PFSK-1 (cell line): ENCODE measurements around the gene BACE2.

ENCODE experiments used
- FOXP2 ChIP-seq: optimal IDR thresholded peaks from 2 replicates; pipeline ENCODE3; 2011; ENCODE audit warnings: borderline replicate concordance, control low read depth, inconsistent platforms; ENCODE audit not compliant: insufficient read depth; ENCODE audit errors: extremely low read length, extremely low read depth
- POLR2AphosphoS5 ChIP-seq: IDR thresholded peaks from 2 replicates; pipeline ENCODE4 v1.6.1; 2012; ENCODE audit warnings: low read depth, mild to moderate bottlenecking, control low read depth, low read length, moderate library complexity
- SIN3A ChIP-seq: IDR thresholded peaks from 2 replicates; pipeline ENCODE4 v1.6.1; 2012; ENCODE audit warnings: mild to moderate bottlenecking, low read length, moderate library complexity, borderline replicate concordance; ENCODE audit not compliant: insufficient read depth
- TAF1 ChIP-seq: IDR thresholded peaks from 2 replicates; pipeline ENCODE4 v1.6.1; 2012; ENCODE audit warnings: low read length, control low read depth, borderline replicate concordance; ENCODE audit not compliant: insufficient read depth
- TF ChIP-seq, protein P1 (sequence below), 2 experiments: IDR thresholded peaks; 2 replicates each; pipeline versions ENCODE4 v1.6.1 to v1.8.0; 2011 to 2012; ENCODE audit warnings: low read depth in 2 of 2, low read length in 2 of 2, control low read depth in 1 of 2, inconsistent platforms in 1 of 2, mild to moderate bottlenecking in 1 of 2, moderate library complexity in 1 of 2; ENCODE audit not compliant: insufficient read depth in 1 of 2

Gene BACE2

DNA sequence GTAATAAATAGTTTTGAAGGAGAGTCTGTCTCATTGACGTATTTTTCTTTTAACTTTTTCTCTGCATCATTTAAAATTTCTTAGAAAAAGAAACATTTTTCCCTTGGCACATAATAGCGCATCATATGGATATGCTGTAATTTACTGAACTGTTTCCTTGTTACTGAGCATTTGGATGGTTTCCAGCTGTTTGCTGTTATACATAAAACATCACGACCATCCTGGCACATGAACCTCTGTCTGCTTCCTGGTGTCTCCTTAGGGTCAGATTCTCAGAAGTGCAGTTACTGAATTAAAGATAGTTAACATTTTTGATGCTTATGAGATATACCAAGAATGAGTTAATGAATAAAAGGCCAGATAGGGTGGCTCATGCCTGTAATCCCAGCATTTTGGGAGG, 67.2 kb downstream of the BACE2 start:
- TF ChIP-seq, protein P1, sequence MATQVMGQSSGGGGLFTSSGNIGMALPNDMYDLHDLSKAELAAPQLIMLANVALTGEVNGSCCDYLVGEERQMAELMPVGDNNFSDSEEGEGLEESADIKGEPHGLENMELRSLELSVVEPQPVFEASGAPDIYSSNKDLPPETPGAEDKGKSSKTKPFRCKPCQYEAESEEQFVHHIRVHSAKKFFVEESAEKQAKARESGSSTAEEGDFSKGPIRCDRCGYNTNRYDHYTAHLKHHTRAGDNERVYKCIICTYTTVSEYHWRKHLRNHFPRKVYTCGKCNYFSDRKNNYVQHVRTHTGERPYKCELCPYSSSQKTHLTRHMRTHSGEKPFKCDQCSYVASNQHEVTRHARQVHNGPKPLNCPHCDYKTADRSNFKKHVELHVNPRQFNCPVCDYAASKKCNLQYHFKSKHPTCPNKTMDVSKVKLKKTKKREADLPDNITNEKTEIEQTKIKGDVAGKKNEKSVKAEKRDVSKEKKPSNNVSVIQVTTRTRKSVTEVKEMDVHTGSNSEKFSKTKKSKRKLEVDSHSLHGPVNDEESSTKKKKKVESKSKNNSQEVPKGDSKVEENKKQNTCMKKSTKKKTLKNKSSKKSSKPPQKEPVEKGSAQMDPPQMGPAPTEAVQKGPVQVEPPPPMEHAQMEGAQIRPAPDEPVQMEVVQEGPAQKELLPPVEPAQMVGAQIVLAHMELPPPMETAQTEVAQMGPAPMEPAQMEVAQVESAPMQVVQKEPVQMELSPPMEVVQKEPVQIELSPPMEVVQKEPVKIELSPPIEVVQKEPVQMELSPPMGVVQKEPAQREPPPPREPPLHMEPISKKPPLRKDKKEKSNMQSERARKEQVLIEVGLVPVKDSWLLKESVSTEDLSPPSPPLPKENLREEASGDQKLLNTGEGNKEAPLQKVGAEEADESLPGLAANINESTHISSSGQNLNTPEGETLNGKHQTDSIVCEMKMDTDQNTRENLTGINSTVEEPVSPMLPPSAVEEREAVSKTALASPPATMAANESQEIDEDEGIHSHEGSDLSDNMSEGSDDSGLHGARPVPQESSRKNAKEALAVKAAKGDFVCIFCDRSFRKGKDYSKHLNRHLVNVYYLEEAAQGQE (IDR thresholded peaks at IDR 0.05; ENCODE audit: insufficient read depth in 1 of 2, low read depth in 2 of 2, low read length in 2 of 2): no peak
- TF ChIP-seq POLR2AphosphoS5 (no peak), SIN3A (no peak), FOXP2 (no peak), TAF1 (no peak)

DNA sequence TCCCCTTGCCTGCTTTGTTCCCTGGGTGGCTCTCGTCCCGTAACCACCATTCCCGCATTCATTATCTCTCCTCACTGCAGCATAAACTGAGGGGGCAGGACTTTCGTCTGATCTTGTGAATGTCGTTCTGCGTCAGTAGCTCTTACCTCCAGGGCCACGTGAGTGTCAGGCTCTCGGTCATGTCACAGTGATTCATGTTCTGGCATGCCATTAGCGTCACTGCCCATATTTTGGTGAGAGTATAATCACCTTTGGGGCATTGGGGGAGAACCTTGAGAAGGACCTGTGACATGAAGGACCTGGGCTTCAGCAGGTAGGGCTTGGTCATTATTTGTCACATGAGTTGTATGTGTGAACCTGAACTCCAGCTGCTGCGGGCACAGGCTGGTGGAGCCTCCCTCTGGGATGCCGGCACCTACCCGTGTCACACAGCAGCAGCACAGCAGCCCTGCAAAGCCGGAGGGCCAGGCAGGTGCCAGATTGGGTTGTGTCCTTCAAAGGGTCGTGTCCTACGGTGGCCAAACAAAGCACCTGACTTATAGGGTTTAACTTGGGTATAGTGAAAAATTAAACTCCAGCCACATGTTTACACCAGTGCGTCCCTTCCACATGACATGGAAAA, 68.5 kb downstream of the BACE2 start:
- TF ChIP-seq FOXP2: no peak

DNA sequence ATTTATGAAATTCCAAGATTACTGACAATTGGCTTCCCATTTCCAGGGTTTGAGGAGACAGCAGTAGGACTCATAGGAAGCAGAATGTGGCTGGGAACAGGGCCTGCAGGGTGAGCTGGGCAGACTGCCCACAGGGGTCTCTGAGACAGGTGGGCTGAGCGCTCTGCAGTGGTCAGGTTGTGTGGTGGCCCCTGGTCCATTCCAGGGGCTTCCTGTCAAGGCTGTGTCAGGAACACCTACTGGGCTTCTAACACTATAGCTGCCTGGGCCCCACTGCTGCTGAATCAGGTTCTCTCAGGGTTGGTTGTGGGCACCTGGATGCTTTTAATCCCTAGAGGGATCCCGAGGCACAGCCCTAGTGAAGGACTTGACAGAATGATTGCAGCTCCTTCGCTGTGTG, 72.1 kb downstream of the BACE2 start:
- TF ChIP-seq, protein P1 (IDR thresholded peaks at IDR 0.05; ENCODE audit: insufficient read depth in 1 of 2, low read depth in 2 of 2, low read length in 2 of 2): no peak
- TF ChIP-seq POLR2AphosphoS5 (no peak), SIN3A (no peak), FOXP2 (no peak), TAF1 (no peak)

DNA sequence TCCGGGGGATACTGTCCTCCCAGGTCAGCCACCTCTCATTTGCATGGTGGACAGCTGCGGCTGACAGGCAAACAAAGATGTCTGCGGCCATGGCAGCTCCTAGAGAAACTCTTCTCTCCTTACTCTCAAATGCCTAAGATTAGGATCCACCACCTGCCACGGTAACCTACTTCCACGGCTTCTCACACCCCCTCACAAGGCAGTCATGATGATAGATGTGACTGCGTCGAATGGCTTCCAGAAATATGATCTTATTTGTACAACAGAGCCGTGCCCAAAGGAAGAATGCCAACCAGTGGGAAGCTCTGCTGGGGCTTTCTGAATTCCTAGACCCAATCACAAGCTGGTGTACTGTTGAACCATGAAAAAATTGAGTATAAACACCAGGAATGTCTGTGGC, 73.4 kb downstream of the BACE2 start:
- TF ChIP-seq FOXP2 (no peak), SIN3A (no peak), TAF1 (no peak), POLR2AphosphoS5 (no peak)
- TF ChIP-seq, protein P1 (IDR thresholded peaks at IDR 0.05; ENCODE audit: insufficient read depth in 1 of 2, low read depth in 2 of 2, low read length in 2 of 2): no peak

DNA sequence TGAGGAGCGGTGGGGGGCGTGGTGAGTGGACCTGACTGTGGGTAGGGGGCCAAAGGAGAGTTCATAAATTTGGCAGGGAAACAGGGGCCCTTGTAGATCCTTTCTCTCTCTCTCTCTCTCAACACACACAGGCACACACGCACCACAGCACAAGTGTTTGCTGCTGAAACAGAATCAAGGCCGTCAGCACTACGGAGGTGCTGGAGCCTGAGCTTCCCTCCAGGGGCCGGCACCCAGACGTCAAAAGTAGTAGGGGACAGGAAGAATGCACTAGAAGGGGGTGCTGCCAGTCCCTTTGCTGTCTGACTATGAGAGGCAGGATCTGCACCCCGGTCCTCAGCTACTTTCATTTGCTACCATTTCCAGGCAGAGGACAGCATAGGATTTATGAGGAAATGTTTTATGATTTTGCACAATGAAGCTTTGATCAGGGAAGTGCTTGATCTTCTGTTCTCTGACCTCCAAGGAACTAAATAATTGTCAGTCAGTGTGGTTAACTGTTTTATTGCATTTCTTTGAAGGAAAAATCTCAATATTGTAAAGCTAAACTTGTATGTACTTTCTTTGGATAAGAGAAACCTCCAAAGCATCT, 74.4 kb downstream of the BACE2 start:
- TF ChIP-seq, protein P1 (IDR thresholded peaks at IDR 0.05; ENCODE audit: insufficient read depth in 1 of 2, low read depth in 2 of 2, low read length in 2 of 2): no peak
- TF ChIP-seq FOXP2: no peak
- no peak for TF ChIP-seq TAF1
- TF ChIP-seq POLR2AphosphoS5: no peak
- TF ChIP-seq SIN3A: no peak
